H54 (cell line): Measurements from ENCODE around the gene ICA1.

Source experiments
- DNase-seq: peaks from one replicate; pipeline ENCODE4 v3.0.0; 2011; ENCODE audit warnings: low spot score, mixed read lengths; ENCODE audit not compliant: insufficient read length
- FAIRE-seq: peaks from 3 replicates; lab custom pipeline; 2011; peaks lifted over from hg19 to GRCh38; lab: Jason Lieb, UNC
- POLR2A ChIP-seq: IDR thresholded peaks from 2 replicates; pipeline ENCODE4 v1.6.1; 2011; ENCODE audit warnings: low read depth, mild to moderate bottlenecking, low read length

The ICA1 gene

GRCh38 chr7:8146788-8147413, 115.1 kb downstream of the ICA1 start:
- FAIRE-seq = no peak
- no peak for TF ChIP-seq POLR2A
- DNase-seq = no peak

GRCh38 chr7:8146106-8146787, 115.7 kb downstream of the ICA1 start:
- FAIRE-seq = no peak
- TF ChIP-seq POLR2A = no peak
- DNase-seq = no peak

- TF ChIP-seq POLR2A = no peak
- DNase-seq (no peak), FAIRE-seq (no peak)
Measured at GRCh38 chr7:8144856-8145255, 117.1 kb downstream of the ICA1 start.

DNA sequence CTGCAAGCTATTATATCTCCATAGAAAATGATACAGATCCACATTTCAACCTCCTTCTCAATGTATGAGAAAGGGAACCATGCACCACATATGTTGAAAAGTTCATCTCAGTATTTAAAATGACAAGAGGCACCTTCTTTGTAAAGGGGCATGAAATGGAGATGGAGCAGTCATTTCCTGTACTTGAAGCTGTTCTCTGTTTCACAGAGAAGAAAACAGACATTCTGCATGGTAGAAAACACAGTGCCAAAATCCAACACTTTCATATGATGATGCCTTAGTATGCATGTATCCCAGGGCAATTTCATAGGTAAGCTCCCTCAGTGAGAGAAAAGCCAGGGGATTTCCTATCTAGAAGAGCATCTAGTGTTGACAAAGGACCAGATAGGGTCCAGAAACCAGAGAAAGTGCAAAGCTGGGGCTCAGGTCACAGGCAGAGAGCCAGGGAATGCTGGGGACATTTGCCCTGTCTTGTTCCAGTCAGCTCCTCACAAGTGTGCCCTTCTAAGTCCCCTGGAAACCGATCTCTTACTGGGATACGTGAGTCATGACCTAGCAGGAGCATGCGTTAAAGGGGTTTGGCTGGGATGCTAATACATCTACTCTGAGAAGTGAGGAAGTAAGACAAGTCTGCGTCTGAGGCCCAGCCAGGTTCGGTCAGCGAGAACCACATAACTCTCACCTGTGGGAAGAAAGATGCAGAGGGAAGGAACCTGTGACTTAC, 118.7 kb downstream of the ICA1 start:
- TF ChIP-seq POLR2A = no peak
- DNase-seq (no peak), FAIRE-seq (no peak)

- no peak for TF ChIP-seq POLR2A
- DNase-seq (no peak), FAIRE-seq (no peak)
Measured at GRCh38 chr7:8142477-8142876, 119.5 kb downstream of the ICA1 start.

- TF ChIP-seq POLR2A = no peak
- no peak for FAIRE-seq
Measured at GRCh38 chr7:8141070-8141469, 120.9 kb downstream of the ICA1 start.

DNA sequence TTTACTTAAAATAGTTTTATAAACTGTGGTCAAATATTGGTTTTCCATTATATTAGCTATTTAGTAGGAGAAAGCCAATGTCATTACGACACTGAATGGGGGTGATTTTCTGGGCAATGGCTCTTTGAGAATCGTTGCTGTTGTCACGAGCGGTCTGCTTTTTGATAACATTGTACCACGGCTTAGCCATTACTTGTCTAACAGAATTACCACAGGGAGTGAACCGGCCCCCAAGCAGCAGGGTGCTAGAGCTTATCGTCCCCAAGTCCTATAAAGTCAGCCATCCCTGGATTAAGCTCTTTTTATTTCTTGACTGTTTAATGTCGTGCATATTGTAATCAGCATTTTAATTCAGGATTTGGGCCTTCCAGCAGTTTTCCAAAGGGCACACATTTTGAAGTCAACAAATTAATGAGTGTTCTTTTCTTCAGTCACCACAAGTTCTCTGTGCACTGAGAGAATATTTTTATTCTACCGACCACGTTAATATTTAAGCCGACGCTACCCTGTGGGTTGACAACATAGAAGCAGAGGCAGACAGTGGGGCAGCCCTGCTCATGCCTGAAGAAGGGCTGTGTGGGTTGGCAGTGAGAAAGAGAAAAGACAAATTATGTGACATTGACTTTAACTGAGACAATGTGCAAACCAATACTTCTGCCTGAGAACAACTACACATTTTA, 125.8 kb downstream of the ICA1 start:
- FAIRE-seq (no peak), DNase-seq (no peak)
- no peak for TF ChIP-seq POLR2A

More at GRCh38 chr7:8141070-8141469, 120.9 kb downstream of the ICA1 start:
- DNase-seq = no peak

- FAIRE-seq (no peak), DNase-seq (no peak)
- no peak for TF ChIP-seq POLR2A
Measured at GRCh38 chr7:8135417-8135816, 126.5 kb downstream of the ICA1 start.

DNA sequence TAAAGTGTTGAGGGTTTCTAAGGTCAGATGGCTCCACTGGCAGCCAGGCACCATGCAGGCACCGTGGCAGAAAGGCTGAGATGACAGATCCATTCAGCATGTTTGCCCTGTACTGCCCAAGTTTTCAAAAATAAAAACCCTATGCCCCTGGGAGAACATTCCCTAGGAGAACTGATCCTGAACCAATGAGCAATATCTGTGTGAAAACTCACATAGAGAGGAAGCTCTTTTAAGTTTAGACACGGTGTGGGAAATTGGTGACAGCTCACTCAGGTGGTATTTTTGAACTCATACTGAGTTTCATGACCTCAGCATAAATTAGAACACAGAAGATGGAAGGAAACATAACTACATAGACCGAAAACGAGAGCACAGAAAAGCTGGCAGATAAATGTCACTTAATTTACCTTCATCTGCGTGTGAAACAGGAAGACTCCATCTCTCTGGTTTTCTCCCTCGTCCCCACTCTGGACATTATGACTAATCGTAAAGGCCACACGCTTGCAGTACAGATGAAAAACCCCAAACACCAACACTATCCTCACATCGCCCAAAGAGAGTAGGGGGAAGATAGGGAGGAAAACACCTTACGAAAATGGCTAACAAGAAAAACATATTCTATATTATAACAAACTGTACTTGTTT, 127.8 kb downstream of the ICA1 start:
- FAIRE-seq (no peak), DNase-seq (no peak)
- TF ChIP-seq POLR2A = no peak

DNA sequence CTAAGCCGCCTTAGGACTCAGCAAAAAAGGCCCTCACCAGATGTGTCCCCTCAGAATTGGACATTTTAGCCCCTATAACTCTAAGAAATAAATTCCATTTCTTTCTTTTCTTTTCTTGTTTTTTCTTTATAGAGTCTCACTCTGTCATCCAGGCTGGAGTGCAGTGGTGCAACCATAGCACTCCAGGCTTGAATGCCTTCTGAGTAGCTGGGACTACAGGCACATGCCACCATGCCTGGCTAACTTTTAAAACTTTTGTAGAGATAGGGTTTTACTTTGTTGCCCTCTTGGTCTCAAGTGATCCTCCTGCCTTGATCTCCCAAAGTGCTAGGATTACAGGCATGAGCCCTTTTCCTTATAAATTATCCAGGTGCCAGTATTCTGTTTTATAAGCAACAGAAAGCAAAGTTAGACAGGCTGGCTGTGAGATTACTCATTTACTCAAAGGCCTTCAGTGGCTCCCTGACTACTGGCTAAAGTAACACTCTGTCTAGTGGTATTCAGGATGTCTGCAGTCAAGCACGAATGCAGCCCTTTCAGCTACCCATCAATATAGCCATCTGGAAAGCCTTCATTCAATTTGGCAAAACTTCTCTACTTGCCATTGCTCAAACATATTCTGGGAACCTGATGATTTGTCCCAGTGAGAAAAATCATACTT, 128.6 kb downstream of the ICA1 start:
- no peak for FAIRE-seq
- TF ChIP-seq POLR2A = no peak
- DNase-seq = no peak

DNA sequence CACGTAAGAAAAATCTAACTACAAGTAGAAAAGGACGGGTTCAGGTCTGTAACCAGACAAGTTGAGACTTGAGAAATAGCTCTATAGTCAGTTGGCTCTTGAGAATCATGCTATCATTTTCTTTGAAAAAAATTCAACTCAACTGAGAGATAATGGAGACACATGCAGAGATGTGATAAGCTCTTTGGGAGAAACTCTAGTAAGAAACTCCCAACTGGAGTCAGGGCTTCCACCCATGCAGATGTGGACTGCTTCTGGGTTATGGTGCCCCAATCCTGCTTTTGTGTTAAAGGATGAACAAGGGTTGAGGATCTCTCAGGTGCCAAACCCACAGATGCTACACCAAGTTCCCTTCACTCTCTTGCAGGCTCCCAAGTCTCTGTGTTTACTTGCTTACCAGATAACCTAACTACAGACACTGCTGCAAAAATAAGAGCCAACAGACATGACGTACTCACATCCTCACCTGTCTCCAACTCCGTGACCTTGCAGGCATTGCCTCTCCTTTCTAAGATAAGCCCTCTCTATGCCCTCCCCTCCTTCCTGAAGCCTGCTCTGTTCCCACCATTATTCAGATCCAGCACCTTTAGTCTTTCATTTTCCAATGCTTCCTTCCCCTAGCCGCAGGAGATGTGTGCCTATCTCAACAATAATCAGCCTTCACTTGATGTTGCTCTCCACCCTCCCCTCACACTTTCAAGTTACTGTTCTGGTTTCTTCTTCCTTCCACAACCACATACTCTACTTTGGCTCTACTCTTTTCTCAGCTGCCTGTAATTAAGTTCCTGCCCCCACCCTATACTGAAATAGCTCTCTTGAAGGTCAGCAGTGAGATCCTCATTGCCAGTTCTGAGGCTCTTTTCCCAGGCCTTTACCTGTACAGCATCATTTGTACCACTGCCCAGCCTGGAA, 130.0 kb downstream of the ICA1 start:
- TF ChIP-seq POLR2A = no peak
- FAIRE-seq = no peak
- no peak for DNase-seq

- no peak for TF ChIP-seq POLR2A
- DNase-seq (no peak), FAIRE-seq (no peak)
Measured at GRCh38 chr7:8130663-8131062, 131.3 kb downstream of the ICA1 start.

GRCh38 chr7:8129318-8129659, 132.7 kb downstream of the ICA1 start:
- no peak for DNase-seq
- no peak for FAIRE-seq
- TF ChIP-seq POLR2A = no peak
